HG02943 (cell line): ENCODE data around the gene C12orf60.

Experiments
- ATAC-seq: cut with Tn5 transposase; IDR thresholded peaks from one replicate; pipeline ENCODE4 v1.9.1; 2021; ENCODE audit warnings: mild to moderate bottlenecking, low read depth, moderate library complexity; ENCODE audit not compliant: unreplicated experiment

The C12orf60 gene

DNA sequence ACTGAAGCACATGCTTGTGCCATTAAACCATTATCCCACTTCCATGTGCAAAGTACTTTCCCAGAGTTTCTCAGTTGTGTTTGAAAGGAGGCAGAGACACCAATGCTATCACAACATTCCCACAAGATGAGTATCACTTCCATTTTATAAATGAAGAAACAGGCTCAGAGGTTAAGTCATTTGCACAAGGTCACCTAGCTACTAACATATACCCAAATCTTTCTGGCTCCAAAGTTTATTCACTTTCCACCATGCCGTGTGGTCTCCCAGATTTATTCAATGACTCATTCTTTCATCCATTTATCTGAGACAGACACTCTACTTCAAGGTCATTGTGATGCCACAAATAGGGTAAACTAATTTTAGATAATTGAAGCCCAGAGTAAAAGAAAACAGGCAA lies 30.5 kb downstream of the C12orf60 start:
- ATAC-seq: no peak

- no peak for ATAC-seq
Observed at GRCh38 chr12:14834509-14834908, 31.0 kb downstream of the C12orf60 start.

DNA sequence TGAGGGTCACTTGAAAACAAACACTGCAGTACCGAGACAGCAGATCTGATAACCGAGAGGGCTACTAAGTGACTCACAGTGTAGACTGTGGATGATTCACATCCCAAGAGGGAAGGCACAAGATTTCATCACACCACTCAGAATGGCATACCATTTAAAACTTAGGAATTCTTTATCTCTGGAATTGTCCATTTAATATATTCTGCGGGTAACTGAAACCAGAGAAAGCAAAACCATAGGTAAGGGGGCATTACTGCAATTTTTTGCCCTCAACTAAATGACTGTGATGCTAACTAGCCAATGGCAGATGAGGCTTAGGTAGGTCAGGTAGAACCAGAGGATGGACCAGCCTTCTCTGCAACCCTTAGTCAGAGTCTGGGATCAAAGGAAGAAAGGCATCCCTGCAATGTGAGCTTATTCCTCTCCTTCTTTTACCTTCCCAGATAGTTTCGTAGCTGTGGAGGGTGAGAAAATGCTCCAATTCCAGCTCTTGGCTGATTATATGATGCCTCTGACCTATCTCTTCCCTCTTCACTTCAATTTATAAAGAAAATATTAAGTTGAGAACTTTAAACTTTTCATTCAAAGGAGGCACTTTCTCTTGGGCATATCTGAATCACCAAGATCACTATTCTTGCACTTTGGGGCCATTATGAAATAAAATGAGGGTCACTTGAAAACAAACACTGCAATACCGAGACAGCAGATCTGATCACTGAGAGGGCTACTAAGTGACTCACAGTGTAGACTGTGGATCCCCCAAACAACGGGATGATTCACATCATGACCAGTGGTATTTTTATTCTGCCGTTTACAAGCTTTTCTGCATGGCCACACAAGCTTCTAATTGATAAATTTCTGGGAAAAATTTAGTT lies 33.1 kb downstream of the C12orf60 start:
- no peak for ATAC-seq

- ATAC-seq: no peak
Observed at GRCh38 chr12:14839262-14839661, 35.8 kb downstream of the C12orf60 start.

- no peak for ATAC-seq
Observed at GRCh38 chr12:14840616-14841015, 37.1 kb downstream of the C12orf60 start.

DNA sequence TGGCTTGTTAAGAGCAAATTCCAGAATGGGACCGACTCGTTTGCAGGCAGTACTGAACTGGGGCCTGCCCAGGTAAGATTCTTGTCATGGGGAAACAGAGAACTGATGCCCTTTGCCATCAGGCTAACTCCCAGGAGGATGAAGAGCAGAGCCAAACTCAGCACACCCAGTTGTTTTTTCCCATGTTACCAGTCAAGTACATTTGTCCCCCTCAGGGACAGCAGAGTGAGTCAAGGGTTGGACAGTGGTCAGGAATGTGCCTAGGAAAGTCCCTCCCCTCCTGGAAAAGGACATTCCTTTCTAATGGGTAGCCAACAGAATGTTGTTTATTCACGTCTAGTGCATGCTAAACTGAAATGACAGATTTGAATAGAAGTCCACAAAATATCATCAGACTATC lies 38.3 kb downstream of the C12orf60 start:
- ATAC-seq: no peak

DNA sequence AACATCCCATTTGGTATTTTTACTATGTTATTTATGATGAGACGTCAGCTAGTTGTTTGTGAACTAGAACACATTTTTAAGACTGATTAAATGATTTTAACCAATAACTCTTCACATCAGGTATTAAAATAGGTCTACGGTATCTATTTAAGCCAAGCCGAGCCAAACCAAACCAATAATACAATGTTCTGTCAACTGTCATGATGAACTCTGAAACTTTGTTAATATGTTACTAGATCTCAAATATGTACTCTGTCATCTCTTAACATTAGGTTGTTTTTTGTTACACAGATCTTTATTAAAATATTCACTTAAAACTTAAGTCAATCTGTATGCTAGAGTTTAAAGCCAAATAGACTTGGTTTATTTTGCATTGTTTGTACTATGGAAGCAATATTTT lies 38.8 kb downstream of the C12orf60 start:
- ATAC-seq: no peak

GRCh38 chr12:14843425-14843887 lies 40.0 kb downstream of the C12orf60 start, which contains the start of gene ART4:
ART4 (minus strand) TSS chr12:14843526; CDS start chr12:14843113, 413 bp downstream.
- no peak for ATAC-seq

GRCh38 chr12:14844401-14844800 lies 40.9 kb downstream of the C12orf60 start:
- no peak for ATAC-seq

DNA sequence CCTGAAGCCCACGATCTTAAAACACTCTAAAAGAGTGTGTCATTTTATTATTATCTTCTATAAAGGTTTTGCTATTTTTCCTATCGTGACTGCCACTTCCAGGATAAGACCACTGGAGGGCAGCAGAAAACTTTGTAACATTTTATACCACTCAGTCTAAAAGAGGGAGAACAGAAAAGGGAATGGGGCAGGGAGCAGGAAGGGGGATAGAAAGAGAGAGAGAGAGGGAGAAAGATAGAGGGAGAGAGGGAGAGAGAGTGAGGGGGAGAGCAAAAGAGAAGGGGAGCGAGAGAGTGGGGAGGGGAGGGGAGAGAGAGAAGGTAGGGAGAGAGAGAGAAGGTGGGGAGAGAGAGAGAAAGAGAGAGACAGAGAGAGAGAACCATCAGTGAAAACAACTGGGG lies 41.9 kb downstream of the C12orf60 start:
- ATAC-seq: no peak

- no peak for ATAC-seq
Observed at GRCh38 chr12:14846042-14846587, 42.6 kb downstream of the C12orf60 start.

DNA sequence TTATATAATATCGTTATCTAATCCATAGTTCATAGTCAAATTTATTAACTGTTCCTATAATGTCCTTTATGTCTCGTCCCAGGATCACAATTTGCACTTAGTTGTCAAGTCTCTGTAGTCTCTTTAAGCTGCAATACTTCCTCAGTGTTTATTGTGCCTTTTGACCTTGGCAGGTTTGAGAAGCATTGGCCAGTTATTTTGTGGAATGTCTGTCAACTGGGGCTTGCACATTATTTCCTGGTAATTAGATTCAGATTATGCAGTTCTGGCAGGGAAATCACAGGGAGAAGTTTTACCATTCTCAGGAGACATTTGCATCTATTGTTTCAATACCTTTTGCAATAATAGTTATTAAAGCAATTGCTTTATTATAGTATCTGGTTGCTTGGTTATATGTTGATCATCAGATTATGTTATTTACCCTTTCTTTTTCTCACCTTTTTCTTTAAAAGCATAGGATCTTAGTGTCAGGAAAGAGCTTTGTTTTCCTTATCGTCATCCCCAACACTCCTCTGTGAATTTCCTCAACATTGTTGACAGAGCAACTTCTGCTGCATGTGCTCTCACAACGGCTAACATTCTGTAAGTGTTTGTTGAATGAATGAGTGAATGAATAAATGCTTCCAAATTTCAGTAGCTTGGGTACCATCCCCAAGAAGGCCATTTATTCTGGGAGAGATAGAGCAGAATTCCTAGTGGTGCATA lies 43.6 kb downstream of the C12orf60 start:
- ATAC-seq: no peak

- ATAC-seq: no peak
Observed at GRCh38 chr12:14849661-14850060, 46.2 kb downstream of the C12orf60 start.

DNA sequence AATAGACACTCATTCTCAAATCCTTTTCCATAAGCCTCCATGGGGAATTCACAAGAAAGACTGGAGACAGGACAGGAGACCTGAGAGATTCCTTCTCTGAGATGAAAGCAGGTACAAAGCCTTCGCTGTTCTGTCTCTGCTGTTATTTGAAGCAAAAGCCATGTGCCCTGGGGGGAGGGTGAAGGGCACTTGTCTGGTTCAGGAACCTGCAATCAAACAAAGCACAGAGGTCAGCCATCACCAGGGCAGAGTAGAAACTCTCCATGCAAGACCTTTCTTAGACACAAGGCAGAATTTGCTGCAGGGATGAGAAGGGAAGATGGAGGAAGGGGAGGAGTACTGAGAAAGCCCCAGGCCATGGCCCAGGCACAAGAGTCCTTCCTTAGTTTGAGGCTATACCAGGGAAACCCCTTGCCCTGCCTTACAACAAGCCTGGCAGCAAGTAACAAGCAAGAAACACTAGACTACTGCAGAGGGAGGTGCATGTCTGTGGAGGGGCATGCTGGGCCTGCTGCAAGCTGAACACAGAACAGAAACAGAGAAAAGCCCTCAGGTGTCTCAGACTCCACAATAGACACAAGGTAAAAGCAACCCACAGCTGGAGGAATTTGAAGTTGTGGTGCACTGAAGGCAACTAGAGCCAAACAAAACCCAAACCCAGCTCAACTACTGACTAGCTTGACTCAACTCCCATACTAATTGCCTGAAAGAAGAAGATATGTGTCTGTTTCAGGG lies 47.6 kb downstream of the C12orf60 start:
- ATAC-seq: no peak

- no peak for ATAC-seq
Observed at GRCh38 chr12:14852880-14853279, 49.4 kb downstream of the C12orf60 start.

- no peak for ATAC-seq
Observed at GRCh38 chr12:14853961-14854360, 50.5 kb downstream of the C12orf60 start.

DNA sequence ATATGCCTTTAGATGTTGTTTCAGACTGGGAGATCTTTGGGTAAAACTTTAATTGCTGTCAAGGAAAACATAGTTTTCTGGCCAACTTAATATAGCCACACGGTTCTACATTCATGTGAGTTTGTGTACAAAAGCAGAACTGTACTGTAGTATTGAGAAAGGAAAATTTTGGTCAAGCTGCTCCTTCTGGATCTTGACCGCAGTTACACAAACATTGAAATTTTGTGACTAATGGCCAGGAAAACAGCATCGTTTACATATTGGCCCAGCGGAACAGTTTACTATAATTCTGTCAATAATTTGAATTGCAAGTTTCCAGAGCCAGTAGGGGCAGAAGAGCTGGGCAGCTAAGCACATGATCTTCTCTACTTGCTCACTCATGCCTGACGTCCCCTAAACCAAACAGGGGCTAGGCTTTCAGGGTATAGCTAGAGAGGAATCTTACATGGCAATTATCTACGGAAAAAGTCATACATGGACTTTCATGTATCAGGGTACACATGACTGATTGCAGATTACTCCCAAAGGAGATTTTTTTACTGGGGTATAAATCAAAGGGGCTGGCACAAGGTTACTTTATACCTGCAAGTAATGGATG lies 51.2 kb downstream of the C12orf60 start:
- ATAC-seq: no peak

GRCh38 chr12:14858513-14858912 lies 55.0 kb downstream of the C12orf60 start:
- ATAC-seq: no peak

- no peak for ATAC-seq
Observed at GRCh38 chr12:14860490-14860889, 57.0 kb downstream of the C12orf60 start.

GRCh38 chr12:14868916-14869506 lies 65.5 kb downstream of the C12orf60 start:
- no peak for ATAC-seq
